ENCODE measurements around the gene RERE. TPM values are rescaled to one million over a fixed set of nuclear protein-coding genes. Genes with fewer than 3 reads are reported as not detected.

RERE gene
- total and polyA plus RNA-seq, 12 donors = 46.5 to 163 (median 139) TPM

DNA sequence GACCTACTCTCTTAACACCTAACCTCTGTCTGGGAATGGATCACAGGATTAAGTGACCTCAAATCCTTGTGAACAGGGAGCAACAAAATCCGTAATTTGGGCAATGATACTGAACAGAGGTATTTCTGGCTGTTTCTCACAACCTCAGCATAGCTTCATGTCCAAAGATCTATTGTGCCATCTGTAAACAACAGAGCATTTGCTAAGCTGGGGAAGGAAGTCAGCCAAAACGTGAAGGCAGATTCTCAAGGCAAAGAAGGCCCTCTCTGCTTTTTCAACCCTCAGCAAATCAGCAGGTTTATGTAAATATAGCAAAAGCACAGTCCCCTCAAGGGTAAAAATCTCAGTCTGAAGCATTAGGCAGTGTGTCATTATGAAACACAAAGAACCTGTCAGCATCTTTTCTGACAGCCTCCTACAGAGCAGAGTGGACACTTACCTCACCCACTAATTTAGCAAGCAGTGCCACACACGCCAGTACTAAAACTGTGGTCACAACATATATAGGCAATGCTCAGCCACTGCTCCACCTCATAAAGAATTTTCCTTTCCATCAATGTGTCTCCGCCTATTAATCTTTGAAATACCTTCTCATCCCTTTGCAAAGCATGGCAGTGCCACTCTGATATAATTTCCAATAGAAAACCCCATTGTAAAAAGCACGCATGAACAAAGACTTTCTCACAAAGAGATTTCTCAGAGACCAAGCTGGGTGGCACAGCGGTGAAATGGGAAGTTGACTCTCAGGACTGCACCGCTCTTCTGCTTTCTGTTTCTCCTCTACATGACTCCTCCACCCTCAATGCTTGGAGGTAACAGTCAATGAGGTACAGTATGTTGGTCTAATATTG lies 188.0 kb downstream of the RERE start:
- Histone ChIP-seq H3K36me3 (peaks cover 0 to 5% (median 0%) of the 10 kb centered on the region in 9 donors), H3K27me3 (no peaks in the 10 kb centered on the region), H3K27ac (peak overlapping the region in 8 of 10 donors; percentile 14 to 70 (median 53)), H3K4me1 (peaks cover 7 to 74% (median 60%) of the 10 kb centered on the region in 9 donors), H3K4me3 (no peak overlapping the region), H3K9me3 (no peaks in the 10 kb centered on the region)
- intact Hi-C loops (cut with DNase I) = no loop called here
- 60 to 67% methylated on average over 7 of the region's 7 CpGs for WGBS, 2 donors
- TF ChIP-seq, protein P1, sequence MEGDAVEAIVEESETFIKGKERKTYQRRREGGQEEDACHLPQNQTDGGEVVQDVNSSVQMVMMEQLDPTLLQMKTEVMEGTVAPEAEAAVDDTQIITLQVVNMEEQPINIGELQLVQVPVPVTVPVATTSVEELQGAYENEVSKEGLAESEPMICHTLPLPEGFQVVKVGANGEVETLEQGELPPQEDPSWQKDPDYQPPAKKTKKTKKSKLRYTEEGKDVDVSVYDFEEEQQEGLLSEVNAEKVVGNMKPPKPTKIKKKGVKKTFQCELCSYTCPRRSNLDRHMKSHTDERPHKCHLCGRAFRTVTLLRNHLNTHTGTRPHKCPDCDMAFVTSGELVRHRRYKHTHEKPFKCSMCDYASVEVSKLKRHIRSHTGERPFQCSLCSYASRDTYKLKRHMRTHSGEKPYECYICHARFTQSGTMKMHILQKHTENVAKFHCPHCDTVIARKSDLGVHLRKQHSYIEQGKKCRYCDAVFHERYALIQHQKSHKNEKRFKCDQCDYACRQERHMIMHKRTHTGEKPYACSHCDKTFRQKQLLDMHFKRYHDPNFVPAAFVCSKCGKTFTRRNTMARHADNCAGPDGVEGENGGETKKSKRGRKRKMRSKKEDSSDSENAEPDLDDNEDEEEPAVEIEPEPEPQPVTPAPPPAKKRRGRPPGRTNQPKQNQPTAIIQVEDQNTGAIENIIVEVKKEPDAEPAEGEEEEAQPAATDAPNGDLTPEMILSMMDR (IDR thresholded peaks at IDR 0.05) = no peak
- DNase-seq (no peak), ATAC-seq (peak; percentile 28 to 89 (median 80))

DNA sequence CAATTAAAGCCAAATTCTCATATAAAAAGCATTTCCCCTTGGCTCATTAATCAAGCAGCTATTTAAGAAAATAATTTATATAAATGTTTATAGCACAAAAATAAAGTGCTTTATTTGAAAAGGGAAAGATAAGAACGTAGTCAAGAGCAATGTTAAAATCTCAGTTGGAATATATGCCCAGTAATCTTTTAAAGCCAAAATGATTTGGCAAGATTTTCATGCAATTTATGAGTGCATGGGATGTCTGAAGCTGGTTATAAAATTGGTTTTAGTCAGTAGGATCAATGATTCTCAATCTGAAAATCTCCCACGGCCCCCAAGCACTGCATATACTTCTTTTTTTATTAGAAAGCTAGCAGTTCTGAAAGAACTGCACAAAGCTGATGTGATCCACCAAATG lies 188.8 kb downstream of the RERE start:
- DNase-seq = no peak
- no peak overlapping the region for H3K4me3 ChIP-seq
- 62 to 68% methylated on average over 2 of the region's 2 CpGs for WGBS, 2 donors
- ATAC-seq = no peak
- TF ChIP-seq, protein P1 (IDR thresholded peaks at IDR 0.05) = no peak
- peaks cover 0 to 3% (median 0%) of the 10 kb centered on the region in 9 donors for H3K36me3 ChIP-seq
- H3K4me1 ChIP-seq = peaks cover 7 to 74% (median 62%) of the 10 kb centered on the region in 9 donors
- H3K9me3 ChIP-seq = no peaks in the 10 kb centered on the region
- no peaks in the 10 kb centered on the region for H3K27me3 ChIP-seq
- intact Hi-C loops (cut with DNase I) = no loop called here
- H3K27ac ChIP-seq = peak overlapping the region in 3 of 10 donors; percentile 57 to 70 (median 61)

DNA sequence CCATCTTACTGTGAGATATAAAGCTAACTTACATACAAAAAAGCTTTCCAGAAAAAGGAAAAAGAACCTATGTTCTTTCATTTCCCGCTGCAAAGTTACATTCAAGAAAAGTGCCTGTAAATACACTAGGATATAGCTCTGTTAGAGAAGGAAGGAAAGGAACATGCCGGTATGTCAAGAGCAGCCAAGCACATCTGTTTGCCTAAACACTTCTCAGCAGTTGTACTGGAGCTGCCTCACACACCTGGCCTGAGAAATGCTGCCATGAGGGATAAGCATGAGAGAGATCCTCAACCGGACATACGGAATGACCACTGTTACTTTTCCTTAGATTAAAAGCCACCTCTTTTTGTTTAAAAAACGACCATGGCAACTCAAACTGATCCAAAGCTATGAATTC lies 189.7 kb downstream of the RERE start:
- Histone ChIP-seq H3K27me3 (no peaks in the 10 kb centered on the region), H3K9me3 (no peaks in the 10 kb centered on the region), H3K4me3 (no peak overlapping the region), H3K36me3 (peaks cover 0 to 5% (median 0%) of the 10 kb centered on the region in 9 donors), H3K4me1 (peaks cover 7 to 74% (median 63%) of the 10 kb centered on the region in 9 donors), H3K27ac (no peak overlapping the region)
- intact Hi-C loops (cut with DNase I) = no loop called here
- DNase-seq = no peak
- no peak for ATAC-seq
- TF ChIP-seq, protein P1 (IDR thresholded peaks at IDR 0.05) = no peak
- 80 to 81% methylated on average over 5 of the region's 5 CpGs for WGBS, 2 donors

DNA sequence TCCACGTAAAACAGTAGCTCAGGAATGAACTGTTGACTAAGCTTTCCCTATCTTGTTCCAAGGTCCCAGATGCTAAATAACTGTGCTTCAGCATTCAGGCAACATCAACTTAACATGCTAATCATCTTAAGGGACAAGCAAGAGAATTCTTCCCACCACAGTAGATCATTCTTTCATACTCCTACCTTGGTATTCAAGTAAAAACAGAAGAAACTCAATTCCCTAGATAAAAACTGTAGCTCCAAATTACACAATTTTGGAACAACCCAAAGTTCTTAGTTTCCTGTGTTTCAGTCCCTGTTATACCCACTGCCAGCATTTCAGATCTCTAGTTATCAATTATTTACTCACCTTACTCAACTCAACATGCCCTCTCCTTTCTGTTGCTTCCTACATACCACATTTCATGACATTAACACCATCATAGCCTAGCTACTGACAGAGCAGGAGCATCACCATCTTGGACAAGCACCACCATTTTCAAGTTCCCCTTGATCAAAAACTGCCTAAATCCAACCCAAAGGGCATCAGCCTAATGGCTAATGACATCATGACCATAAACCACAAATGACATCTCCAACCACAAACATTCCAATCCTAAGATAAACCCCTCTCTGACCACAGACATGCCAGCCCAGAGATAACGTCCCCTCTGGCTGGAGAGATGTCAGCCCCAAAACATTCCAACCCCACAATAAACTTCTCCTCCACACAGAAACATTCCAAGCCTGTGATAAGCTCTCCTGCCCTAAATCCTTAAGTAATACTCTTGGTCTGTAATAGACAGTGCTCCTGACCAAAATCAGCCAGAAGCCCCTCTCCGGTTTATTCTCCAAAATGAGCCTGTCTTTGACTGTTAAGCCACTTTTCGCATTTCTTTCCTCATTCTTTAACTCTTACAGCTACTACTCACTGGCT lies 191.2 kb downstream of the RERE start:
- DNase-seq (no peak), ATAC-seq (no peak)
- TF ChIP-seq, protein P1 (IDR thresholded peaks at IDR 0.05) = no peak
- peaks cover 0 to 5% (median 0%) of the 10 kb centered on the region in 9 donors for H3K36me3 ChIP-seq
- no peaks in the 10 kb centered on the region for H3K9me3 ChIP-seq
- H3K27me3 ChIP-seq = no peaks in the 10 kb centered on the region
- 63 to 70% methylated on average over 4 of the region's 4 CpGs for WGBS, 2 donors
- H3K4me1 ChIP-seq = peaks cover 7 to 71% (median 51%) of the 10 kb centered on the region in 9 donors
- no peak overlapping the region for H3K4me3 ChIP-seq
- intact Hi-C loops (cut with DNase I) = no loop called here
- H3K27ac ChIP-seq = peak overlapping the region in 2 of 10 donors; percentile 10 to 41
